T follicular helper cell (primary cell): ENCODE data around the gene DDX39B.
A peak's percentile ranks its signal among the peaks of the same experiment; 100 is the strongest.

Source experiments
- DNase-seq: peaks from one replicate; pipeline ENCODE4 v3.0.0-alpha.2; 2020; ENCODE audit warnings: low read depth

DDX39B gene

GRCh38 chr6:31575952-31576685 is 34.3 kb upstream of the DDX39B start:
- DNase-seq = no peak

- DNase-seq = peak; percentile 71
Measured at GRCh38 chr6:31575335-31575901, 33.6 kb upstream of the DDX39B start, which contains the start of gene TNF. Gene TNF (plus strand): TSS chr6:31575565. CDS start chr6:31575742, 177 bp downstream.

- no peak for DNase-seq
Measured at GRCh38 chr6:31574106-31575061, 32.6 kb upstream of the DDX39B start.

- no peak for DNase-seq
Measured at GRCh38 chr6:31573239-31574105, 31.7 kb upstream of the DDX39B start.

- peak; percentile 64 for DNase-seq
Measured at GRCh38 chr6:31572041-31572911, 30.5 kb upstream of the DDX39B start, which contains the start of gene LTA. Gene LTA (plus strand): TSS chr6:31572289. CDS start chr6:31572743, 454 bp downstream.

- DNase-seq = no peak
Measured at GRCh38 chr6:31569861-31570536, 28.2 kb upstream of the DDX39B start.

- DNase-seq = peak; percentile 59
Measured at GRCh38 chr6:31568537-31568961, 26.7 kb upstream of the DDX39B start.

- no peak for DNase-seq
Measured at GRCh38 chr6:31567531-31568370, 25.9 kb upstream of the DDX39B start.

- DNase-seq = no peak
Measured at GRCh38 chr6:31560697-31561058, 18.9 kb upstream of the DDX39B start.

- DNase-seq = no peak
Measured at GRCh38 chr6:31559958-31560696, 18.3 kb upstream of the DDX39B start.

- DNase-seq = no peak
Measured at GRCh38 chr6:31559606-31559957, 17.8 kb upstream of the DDX39B start.

- DNase-seq = peak; percentile 57
Measured at GRCh38 chr6:31558631-31559500, 17.1 kb upstream of the DDX39B start.

- DNase-seq = no peak
Measured at GRCh38 chr6:31558318-31558625, 16.5 kb upstream of the DDX39B start.

GRCh38 chr6:31557443-31558317 is 15.9 kb upstream of the DDX39B start:
- DNase-seq = no peak

- no peak for DNase-seq
Measured at GRCh38 chr6:31556307-31556706, 14.5 kb upstream of the DDX39B start.

- peak; percentile 60 for DNase-seq
Measured at GRCh38 chr6:31551371-31551770, 9.6 kb upstream of the DDX39B start.

- no peak for DNase-seq
Measured at GRCh38 chr6:31548544-31548873, 6.7 kb upstream of the DDX39B start.
